HepG2 (cell line): ENCODE data around the gene ASXL1. TPM values are rescaled to one million over a fixed set of nuclear protein-coding genes. Genes with fewer than 3 reads are reported as not detected.

Experiments
- AKAP8 ChIP-seq: sonication (generic); formaldehyde crosslinking; IDR thresholded peaks from 2 replicates; pipeline ENCODE4 v1.5.1; 2020; ENCODE audit warnings: mild to moderate bottlenecking, missing genetic modification reagents
- ATAD3A ChIP-seq: sonication (generic); formaldehyde crosslinking; IDR thresholded peaks from 2 replicates; pipeline ENCODE4 v1.4.0; 2020; ENCODE audit warnings: missing genetic modification reagents
- BRD4 ChIP-seq: sonication (generic); formaldehyde crosslinking; IDR thresholded peaks from 2 replicates; pipeline ENCODE4 v1.4.0; 2020; ENCODE audit warnings: missing genetic modification reagents
- CC2D1A ChIP-seq: sonication (generic); formaldehyde crosslinking; IDR thresholded peaks from 2 replicates; pipeline ENCODE4 v1.8.1; 2023; ENCODE audit warnings: mild to moderate bottlenecking, missing genetic modification reagents
- FOXO1 ChIP-seq: sonication (generic); formaldehyde crosslinking; IDR thresholded peaks from 2 replicates; pipeline ENCODE4 v1.4.0; 2020; ENCODE audit warnings: missing genetic modification reagents
- HMG20A ChIP-seq: IDR thresholded peaks from 2 replicates; pipeline ENCODE4 v1.6.1; 2016; ENCODE audit warnings: borderline replicate concordance
- IRX3 ChIP-seq: sonication (generic); formaldehyde crosslinking; IDR thresholded peaks from 2 replicates; pipeline ENCODE4 v1.8.1; 2023; ENCODE audit warnings: mild to moderate bottlenecking, low read depth, missing genetic modification reagents, borderline replicate concordance
- MYC ChIP-seq: sonication (generic); formaldehyde crosslinking; IDR thresholded peaks from 2 replicates; pipeline ENCODE4 v1.9.0; 2021; ENCODE audit warnings: missing genetic modification reagents, borderline replicate concordance
- NFYB ChIP-seq: sonication (generic); formaldehyde crosslinking; IDR thresholded peaks from 2 replicates; pipeline ENCODE4 v1.4.0; 2020; ENCODE audit warnings: missing genetic modification reagents
- POGZ ChIP-seq: sonication (generic); formaldehyde crosslinking; IDR thresholded peaks from 2 replicates; pipeline ENCODE4 v1.4.0; 2020; ENCODE audit warnings: mild to moderate bottlenecking, missing genetic modification reagents
- RBAK ChIP-seq: sonication (generic); formaldehyde crosslinking; IDR thresholded peaks from 2 replicates; pipeline ENCODE4 v1.5.1; 2020; ENCODE audit warnings: mild to moderate bottlenecking, missing genetic modification reagents
- RBM39 ChIP-seq: fragments of 200-400 bp; formaldehyde crosslinking; IDR thresholded peaks from one replicate; pipeline ENCODE4 v1.6.1; 2018; ENCODE audit warnings: antibody characterized with exemption, mild to moderate bottlenecking, low read depth, low read length; ENCODE audit not compliant: poor library complexity, severe bottlenecking
- SOX6 ChIP-seq, 2 experiments: fragments of 450-650 bp in 1 of 2; sonication (generic) in 1 of 2; formaldehyde crosslinking in 1 of 2; IDR thresholded peaks; 2 replicates each; pipeline versions ENCODE4 v1.4.0 to v1.6.1; 2017 to 2020; ENCODE audit warnings: antibody characterized with exemption in 1 of 2, mild to moderate bottlenecking in 1 of 2, missing genetic modification reagents in 1 of 2
- TAF1 ChIP-seq: sonication (generic); formaldehyde crosslinking; IDR thresholded peaks from 2 replicates; pipeline ENCODE4 v1.4.0; 2020; ENCODE audit warnings: missing genetic modification reagents
- ZNF292 ChIP-seq: sonication (generic); formaldehyde crosslinking; IDR thresholded peaks from 2 replicates; pipeline ENCODE4 v1.8.1; 2022; ENCODE audit warnings: mild to moderate bottlenecking, low read depth, missing genetic modification reagents, borderline replicate concordance
- ZNF790 ChIP-seq: sonication (generic); formaldehyde crosslinking; IDR thresholded peaks from 2 replicates; pipeline ENCODE4 v1.8.0; 2022; ENCODE audit warnings: missing genetic modification reagents, mild to moderate bottlenecking, borderline replicate concordance
- ZNF879 ChIP-seq: sonication (generic); formaldehyde crosslinking; IDR thresholded peaks from 2 replicates; pipeline ENCODE4 v1.8.1; 2023; ENCODE audit warnings: missing genetic modification reagents
- polyA plus RNA-seq, 8 experiments: library from polyadenylated mRNA; depleted of rRNA in 3 of 8; stranded (reverse) in 7 of 8; unstranded in 1 of 8; fragments of >200 nt; fragmentation: Illumina TruSeq in 4 of 8; extraction: Trizol in 4 of 8; gene quantifications; 2 replicates each; pipeline versions ENCODE4 v1.2.1 to v1.2.3, GENCODE V29; 2011 to 2016; ENCODE audit warnings: low read depth in 4 of 8, missing spikeins in 1 of 8, mixed read lengths in 1 of 8; ENCODE audit not compliant: insufficient read depth in 1 of 8
- total RNA-seq, 5 experiments: library from RNA; depleted of rRNA; stranded (reverse); fragments of >200 nt; fragmentation: Illumina TruSeq; extraction: Trizol; gene quantifications; 2 replicates each; pipeline ENCODE4 v1.2.3, GENCODE V29; 2016; ENCODE audit warnings: low read depth in 1 of 5
- TF ChIP-seq, protein P1 (sequence below): sonication (generic); formaldehyde crosslinking; IDR thresholded peaks from 2 replicates; pipeline ENCODE4 v1.9.0; 2021; ENCODE audit warnings: missing genetic modification reagents, mild to moderate bottlenecking, borderline replicate concordance
- TF ChIP-seq, protein P2 (sequence below), 2 experiments: sonication (generic) in 1 of 2; formaldehyde crosslinking in 1 of 2; IDR thresholded peaks; 2 replicates each; pipeline versions ENCODE4 v1.4.0 to v1.6.1; 2016 to 2020; ENCODE audit warnings: borderline replicate concordance in 1 of 2, low read depth in 1 of 2, mild to moderate bottlenecking in 1 of 2, missing genetic modification reagents in 1 of 2
- TF ChIP-seq, protein P3 (sequence below): sonication (generic); formaldehyde crosslinking; IDR thresholded peaks from 2 replicates; pipeline ENCODE4 v1.4.0; 2020; ENCODE audit warnings: low read depth, mild to moderate bottlenecking, missing genetic modification reagents
- TF ChIP-seq, protein P4 (sequence below): sonication (generic); formaldehyde crosslinking; IDR thresholded peaks from 2 replicates; pipeline ENCODE4 v1.4.0; 2020; ENCODE audit warnings: missing genetic modification reagents, low read depth, mild to moderate bottlenecking, borderline replicate concordance

Gene ASXL1
- total and polyA plus RNA-seq, 2 of the 13 experiments (the other 11 are each of a cell fraction or from before 2014, with no cell fraction given) = 62.1 to 74.8 TPM

DNA sequence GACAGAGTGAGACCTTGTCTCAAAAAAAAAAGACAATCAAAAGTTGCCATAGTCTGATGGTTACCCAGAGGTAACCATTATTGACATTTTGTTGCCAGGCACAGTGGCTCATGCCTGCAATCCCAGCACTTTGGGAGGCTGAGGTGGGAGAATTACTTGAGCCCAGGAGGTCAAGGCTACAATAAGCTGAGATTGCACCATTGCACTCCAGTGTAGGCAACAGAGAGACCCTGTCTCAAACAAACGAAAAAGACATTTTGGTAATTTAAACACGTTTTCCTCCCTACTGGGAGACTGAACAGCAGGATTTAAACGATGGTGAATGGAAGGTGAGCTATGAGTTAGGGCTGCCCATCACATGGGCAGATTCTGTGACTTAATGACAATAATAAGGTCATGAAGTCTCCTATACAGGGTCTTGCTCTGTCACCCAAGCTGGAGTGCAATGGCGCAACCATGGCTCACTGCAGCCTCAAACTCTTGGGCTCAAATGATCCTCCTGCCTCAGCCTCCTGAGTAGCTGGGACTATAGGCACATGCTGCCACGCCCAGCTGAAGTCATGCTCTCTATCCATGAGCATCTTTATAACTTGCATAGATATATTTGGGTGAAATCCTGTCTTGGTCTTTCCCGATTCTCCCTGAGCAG, 4.2 kb upstream of the ASXL1 start (continued):
- no peak for TF ChIP-seq RBAK (CRISPR knock-in tag)
- TF ChIP-seq, protein P1, sequence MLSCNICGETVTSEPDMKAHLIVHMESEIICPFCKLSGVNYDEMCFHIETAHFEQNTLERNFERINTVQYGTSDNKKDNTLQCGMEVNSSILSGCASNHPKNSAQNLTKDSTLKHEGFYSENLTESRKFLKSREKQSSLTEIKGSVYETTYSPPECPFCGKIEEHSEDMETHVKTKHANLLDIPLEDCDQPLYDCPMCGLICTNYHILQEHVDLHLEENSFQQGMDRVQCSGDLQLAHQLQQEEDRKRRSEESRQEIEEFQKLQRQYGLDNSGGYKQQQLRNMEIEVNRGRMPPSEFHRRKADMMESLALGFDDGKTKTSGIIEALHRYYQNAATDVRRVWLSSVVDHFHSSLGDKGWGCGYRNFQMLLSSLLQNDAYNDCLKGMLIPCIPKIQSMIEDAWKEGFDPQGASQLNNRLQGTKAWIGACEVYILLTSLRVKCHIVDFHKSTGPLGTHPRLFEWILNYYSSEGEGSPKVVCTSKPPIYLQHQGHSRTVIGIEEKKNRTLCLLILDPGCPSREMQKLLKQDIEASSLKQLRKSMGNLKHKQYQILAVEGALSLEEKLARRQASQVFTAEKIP (CRISPR knock-in tag) = peak; percentile 85; the same call in 1 of the 2 replicates
- TF ChIP-seq CC2D1A (CRISPR knock-in tag) = no peak
- no peak for TF ChIP-seq FOXO1 (CRISPR knock-in tag)
- no peak for TF ChIP-seq POGZ
- no peak for TF ChIP-seq IRX3 (CRISPR knock-in tag)
- TF ChIP-seq, protein P2, sequence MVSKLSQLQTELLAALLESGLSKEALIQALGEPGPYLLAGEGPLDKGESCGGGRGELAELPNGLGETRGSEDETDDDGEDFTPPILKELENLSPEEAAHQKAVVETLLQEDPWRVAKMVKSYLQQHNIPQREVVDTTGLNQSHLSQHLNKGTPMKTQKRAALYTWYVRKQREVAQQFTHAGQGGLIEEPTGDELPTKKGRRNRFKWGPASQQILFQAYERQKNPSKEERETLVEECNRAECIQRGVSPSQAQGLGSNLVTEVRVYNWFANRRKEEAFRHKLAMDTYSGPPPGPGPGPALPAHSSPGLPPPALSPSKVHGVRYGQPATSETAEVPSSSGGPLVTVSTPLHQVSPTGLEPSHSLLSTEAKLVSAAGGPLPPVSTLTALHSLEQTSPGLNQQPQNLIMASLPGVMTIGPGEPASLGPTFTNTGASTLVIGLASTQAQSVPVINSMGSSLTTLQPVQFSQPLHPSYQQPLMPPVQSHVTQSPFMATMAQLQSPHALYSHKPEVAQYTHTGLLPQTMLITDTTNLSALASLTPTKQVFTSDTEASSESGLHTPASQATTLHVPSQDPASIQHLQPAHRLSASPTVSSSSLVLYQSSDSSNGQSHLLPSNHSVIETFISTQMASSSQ (IDR thresholded peaks at IDR 0.05; ENCODE audit: low read depth) = no peak
- TF ChIP-seq, protein P2 (CRISPR knock-in tag; IDR thresholded peaks at IDR 0.05; ENCODE audit: borderline replicate concordance) = no peak
- TF ChIP-seq MYC (CRISPR knock-in tag) = no peak
- no peak for TF ChIP-seq RBM39
- TF ChIP-seq ZNF790 (CRISPR knock-in tag) = no peak
- TF ChIP-seq ATAD3A (CRISPR knock-in tag) = no peak
- TF ChIP-seq, protein P3, sequence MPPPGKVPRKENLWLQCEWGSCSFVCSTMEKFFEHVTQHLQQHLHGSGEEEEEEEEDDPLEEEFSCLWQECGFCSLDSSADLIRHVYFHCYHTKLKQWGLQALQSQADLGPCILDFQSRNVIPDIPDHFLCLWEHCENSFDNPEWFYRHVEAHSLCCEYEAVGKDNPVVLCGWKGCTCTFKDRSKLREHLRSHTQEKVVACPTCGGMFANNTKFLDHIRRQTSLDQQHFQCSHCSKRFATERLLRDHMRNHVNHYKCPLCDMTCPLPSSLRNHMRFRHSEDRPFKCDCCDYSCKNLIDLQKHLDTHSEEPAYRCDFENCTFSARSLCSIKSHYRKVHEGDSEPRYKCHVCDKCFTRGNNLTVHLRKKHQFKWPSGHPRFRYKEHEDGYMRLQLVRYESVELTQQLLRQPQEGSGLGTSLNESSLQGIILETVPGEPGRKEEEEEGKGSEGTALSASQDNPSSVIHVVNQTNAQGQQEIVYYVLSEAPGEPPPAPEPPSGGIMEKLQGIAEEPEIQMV (CRISPR knock-in tag) = no peak
- TF ChIP-seq TAF1 (CRISPR knock-in tag) = no peak
- no peak for TF ChIP-seq AKAP8 (CRISPR knock-in tag)
- no peak for TF ChIP-seq HMG20A (CRISPR knock-in tag)
- no peak for TF ChIP-seq SOX6 (IDR thresholded peaks at IDR 0.05)
- 0 out of 2 replicates have a peak, but pooled peaks have one; percentile 20 for TF ChIP-seq SOX6 (CRISPR knock-in tag; IDR thresholded peaks at IDR 0.05)
- TF ChIP-seq BRD4 (CRISPR knock-in tag) = no peak
- no peak for TF ChIP-seq NFYB (CRISPR knock-in tag)
- TF ChIP-seq, protein P4, sequence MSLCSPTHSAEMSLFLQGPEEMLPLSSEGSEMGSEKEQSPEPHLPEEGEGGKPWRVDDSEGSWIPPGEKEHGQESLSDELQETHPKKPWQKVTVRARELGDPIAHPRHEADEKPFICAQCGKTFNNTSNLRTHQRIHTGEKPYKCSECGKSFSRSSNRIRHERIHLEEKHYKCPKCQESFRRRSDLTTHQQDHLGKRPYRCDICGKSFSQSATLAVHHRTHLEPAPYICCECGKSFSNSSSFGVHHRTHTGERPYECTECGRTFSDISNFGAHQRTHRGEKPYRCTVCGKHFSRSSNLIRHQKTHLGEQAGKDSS (CRISPR knock-in tag) = 0 out of 2 replicates have a peak, but pooled peaks have one; percentile 33
- no peak for TF ChIP-seq ZNF879
- TF ChIP-seq ZNF292 (CRISPR knock-in tag) = 0 out of 2 replicates have a peak, but pooled peaks have one; percentile 35
